T-helper 17 cell (primary cell): ENCODE results near the gene PRKAR1B. TPM values are rescaled to one million over a fixed set of nuclear protein-coding genes. Genes with fewer than 3 reads are reported as not detected.
"Not testable (repeated sequence)": the region's sequence is repeated elsewhere in the genome, so short reads cannot be mapped to it uniquely, and the experiment has no call there.

ENCODE experiments used
- ATAC-seq: fragments of 150-1000 bp; cut with Tn5 transposase; 2 replicates; pipeline ENCODE4 v1.10.0; 2021; ENCODE audit warnings: mild to moderate bottlenecking, moderate library complexity
- DNase-seq, 3 donors: peaks; one replicate each; pipeline versions ENCODE4 v3.0.0 to v3.0.0-alpha.2; 2020 to 2021
- H3K9me3 ChIP-seq: one replicate; pipeline ENCODE4 v1.7.0; 2013; ENCODE audit warnings: low read length, mild to moderate bottlenecking; ENCODE audit not compliant: control insufficient read depth, poor library complexity, severe bottlenecking
- H3K27ac Mint-ChIP-seq: one replicate; pipeline ENCODE4 v1.8.0; 2022; ENCODE audit warnings: mild to moderate bottlenecking, moderate library complexity, mixed read lengths
- H3K27me3 Mint-ChIP-seq: one replicate; pipeline ENCODE4 v1.8.0; 2022; ENCODE audit warnings: mixed read lengths
- H3K36me3 Mint-ChIP-seq: one replicate; pipeline ENCODE4 v1.8.0; 2022; ENCODE audit warnings: low read depth, mixed read lengths
- H3K4me1 Mint-ChIP-seq: one replicate; pipeline ENCODE4 v1.8.0; 2022; ENCODE audit warnings: mild to moderate bottlenecking, mixed read lengths
- H3K4me3 Mint-ChIP-seq: one replicate; pipeline ENCODE4 v1.8.0; 2022; ENCODE audit warnings: mild to moderate bottlenecking, moderate library complexity, mixed read lengths
- total RNA-seq, 4 donors: library from RNA in 2 of 4; stranded (reverse) in 2 of 4; gene quantifications; one replicate each; pipeline ENCODE4 v1.2.3 and lab custom pipeline; 2022 to 2026

Gene PRKAR1B
- total RNA-seq, 2 donors from 2014 or later, result 10.0 to 22.1 TPM

- ATAC-seq, result no peak
- DNase-seq, result no peak
- H3K27ac Mint-ChIP-seq, result no peak overlapping the region
Measured at GRCh38 chr7:559396-559705, 167.7 kb downstream of the PRKAR1B start.

GRCh38 chr7:557558-557881, 169.6 kb downstream of the PRKAR1B start:
- no peak for DNase-seq
- no peaks in the 10 kb centered on the region for H3K9me3 ChIP-seq
- H3K4me1 Mint-ChIP-seq, result no peaks in the 10 kb centered on the region
- no peak for ATAC-seq
- H3K36me3 Mint-ChIP-seq, result no peaks in the 10 kb centered on the region
- H3K27me3 Mint-ChIP-seq, result no peaks in the 10 kb centered on the region
- no peak overlapping the region for H3K4me3 Mint-ChIP-seq
- H3K27ac Mint-ChIP-seq, result no peak overlapping the region

More at GRCh38 chr7:559396-559705, 167.7 kb downstream of the PRKAR1B start:
- H3K4me1 Mint-ChIP-seq, result no peaks in the 10 kb centered on the region
- H3K36me3 Mint-ChIP-seq, result no peaks in the 10 kb centered on the region
- H3K4me3 Mint-ChIP-seq, result no peak overlapping the region
- H3K9me3 ChIP-seq, result no peaks in the 10 kb centered on the region
- no peaks in the 10 kb centered on the region for H3K27me3 Mint-ChIP-seq

- Mint-ChIP-seq H3K27ac (no peak overlapping the region), H3K27me3 (no peaks in the 10 kb centered on the region), H3K36me3 (no peaks in the 10 kb centered on the region), H3K4me1 (no peaks in the 10 kb centered on the region), H3K4me3 (no peak overlapping the region)
- no peak for DNase-seq
- no peak for ATAC-seq
- H3K9me3 ChIP-seq, result no peaks in the 10 kb centered on the region
Measured at GRCh38 chr7:556837-557557, 170.1 kb downstream of the PRKAR1B start.

GRCh38 chr7:556291-556826, 170.7 kb downstream of the PRKAR1B start:
- H3K4me3 Mint-ChIP-seq, result no peak overlapping the region
- H3K9me3 ChIP-seq, result no peaks in the 10 kb centered on the region
- no peaks in the 10 kb centered on the region for H3K27me3 Mint-ChIP-seq
- ATAC-seq, result no peak
- no peaks in the 10 kb centered on the region for H3K36me3 Mint-ChIP-seq
- DNase-seq, result no peak
- H3K27ac Mint-ChIP-seq, result no peak overlapping the region
- no peaks in the 10 kb centered on the region for H3K4me1 Mint-ChIP-seq

GRCh38 chr7:555551-556160, 171.4 kb downstream of the PRKAR1B start:
- no peaks in the 10 kb centered on the region for H3K9me3 ChIP-seq
- Mint-ChIP-seq H3K27me3 (no peaks in the 10 kb centered on the region), H3K36me3 (no peaks in the 10 kb centered on the region), H3K4me3 (no peak overlapping the region), H3K27ac (no peak overlapping the region), H3K4me1 (no peaks in the 10 kb centered on the region)
- DNase-seq (no peak), ATAC-seq (no peak)

- ATAC-seq, result no peak
- Mint-ChIP-seq H3K4me3 (no peak overlapping the region), H3K27me3 (no peaks in the 10 kb centered on the region), H3K4me1 (no peaks in the 10 kb centered on the region), H3K36me3 (no peaks in the 10 kb centered on the region), H3K27ac (no peak overlapping the region)
- no peaks in the 10 kb centered on the region for H3K9me3 ChIP-seq
- no peak for DNase-seq
Measured at GRCh38 chr7:553636-554111, 173.4 kb downstream of the PRKAR1B start.

GRCh38 chr7:552868-553635, 174.0 kb downstream of the PRKAR1B start:
- DNase-seq, result no peak

GRCh38 chr7:552151-552867, 174.8 kb downstream of the PRKAR1B start:
- ATAC-seq, H3K9me3 ChIP-seq, DNase-seq, H3K27ac Mint-ChIP-seq, H3K27me3 Mint-ChIP-seq, H3K4me1 Mint-ChIP-seq, H3K36me3 Mint-ChIP-seq, H3K4me3 Mint-ChIP-seq: not testable (repeated sequence)

More at GRCh38 chr7:552868-553635, 174.0 kb downstream of the PRKAR1B start:
- H3K9me3 ChIP-seq, result no peaks in the 10 kb centered on the region
- no peak overlapping the region for H3K4me3 Mint-ChIP-seq
- ATAC-seq, result no peak
- no peaks in the 10 kb centered on the region for H3K36me3 Mint-ChIP-seq
- H3K4me1 Mint-ChIP-seq, result no peaks in the 10 kb centered on the region
- no peak overlapping the region for H3K27ac Mint-ChIP-seq
- no peaks in the 10 kb centered on the region for H3K27me3 Mint-ChIP-seq

GRCh38 chr7:551615-551970, 175.5 kb downstream of the PRKAR1B start:
- not testable (repeated sequence) for H3K27me3 Mint-ChIP-seq, H3K9me3 ChIP-seq, DNase-seq, H3K4me3 Mint-ChIP-seq, ATAC-seq, H3K4me1 Mint-ChIP-seq, H3K36me3 Mint-ChIP-seq, H3K27ac Mint-ChIP-seq

- DNase-seq, result no peak
- no peaks in the 10 kb centered on the region for H3K9me3 ChIP-seq
Measured at GRCh38 chr7:550881-551614, 176.0 kb downstream of the PRKAR1B start.

GRCh38 chr7:549891-550625, 177.0 kb downstream of the PRKAR1B start:
- Mint-ChIP-seq H3K36me3 (no peaks in the 10 kb centered on the region), H3K4me1 (no peaks in the 10 kb centered on the region), H3K27ac (no peak overlapping the region), H3K27me3 (no peaks in the 10 kb centered on the region), H3K4me3 (no peak overlapping the region)
- DNase-seq (no peak), ATAC-seq (no peak)
- H3K9me3 ChIP-seq, result no peaks in the 10 kb centered on the region

More at GRCh38 chr7:550881-551614, 176.0 kb downstream of the PRKAR1B start:
- Mint-ChIP-seq H3K4me1 (no peaks in the 10 kb centered on the region), H3K27ac (no peak overlapping the region), H3K36me3 (no peaks in the 10 kb centered on the region), H3K27me3 (no peaks in the 10 kb centered on the region), H3K4me3 (no peak overlapping the region)
- ATAC-seq, result no peak
